GM21717 (cell line): ENCODE data around the gene SMTN.
A peak's percentile ranks its signal among the peaks of the same experiment; 100 is the strongest.
"Not testable (repeated sequence)": the region's sequence is repeated elsewhere in the genome, so short reads cannot be mapped to it uniquely, and the experiment has no call there.

ENCODE experiments used
- ATAC-seq: cut with Tn5 transposase; IDR thresholded peaks from one replicate; pipeline ENCODE4 v1.9.1; 2021; ENCODE audit warnings: mild to moderate bottlenecking, moderate library complexity; ENCODE audit not compliant: unreplicated experiment

SMTN gene

GRCh38 chr22:31069691-31070314 lies 11.3 kb upstream of the SMTN start:
- not testable (repeated sequence) for ATAC-seq

- ATAC-seq: not testable (repeated sequence)
These were observed 8.0 kb upstream of the SMTN start for GRCh38 chr22:31073125-31073524.

GRCh38 chr22:31073545-31074145 lies 7.5 kb upstream of the SMTN start:
- not testable (repeated sequence) for ATAC-seq

GRCh38 chr22:31075961-31076360 lies 5.2 kb upstream of the SMTN start:
- no peak for ATAC-seq

GRCh38 chr22:31077681-31078080 lies 3.4 kb upstream of the SMTN start:
- no peak for ATAC-seq

- ATAC-seq: not testable (repeated sequence)
These were observed 2.7 kb upstream of the SMTN start for GRCh38 chr22:31078389-31078788.

- no peak for ATAC-seq
These were observed 1.9 kb upstream of the SMTN start for GRCh38 chr22:31079095-31079642.

- ATAC-seq: no peak
These were observed 812 bp upstream of the SMTN start for GRCh38 chr22:31080164-31080847.

- no peak for ATAC-seq
These were observed 966 bp downstream of the SMTN start for GRCh38 chr22:31081963-31082605.

- ATAC-seq: no peak
These were observed 1.7 kb downstream of the SMTN start for GRCh38 chr22:31082606-31083376.

GRCh38 chr22:31083377-31083768 lies 2.3 kb downstream of the SMTN start:
- no peak for ATAC-seq

- no peak for ATAC-seq
These were observed 3.0 kb downstream of the SMTN start for GRCh38 chr22:31083923-31084810.

GRCh38 chr22:31084811-31085492 lies 3.8 kb downstream of the SMTN start:
- peak; percentile 52 for ATAC-seq

- no peak for ATAC-seq
These were observed 4.3 kb downstream of the SMTN start for GRCh38 chr22:31085493-31085824.

GRCh38 chr22:31085928-31086327 lies 4.8 kb downstream of the SMTN start:
- no peak for ATAC-seq

GRCh38 chr22:31086703-31087330 lies 5.7 kb downstream of the SMTN start:
- no peak for ATAC-seq

GRCh38 chr22:31087744-31088215 lies 6.7 kb downstream of the SMTN start:
- no peak for ATAC-seq

- no peak for ATAC-seq
These were observed 7.3 kb downstream of the SMTN start for GRCh38 chr22:31088233-31088986.
